Subcutaneous adipose tissue (tissue), 4 donors: ENCODE measurements around the gene PPME1. TPM values are rescaled to one million over a fixed set of nuclear protein-coding genes. Genes with fewer than 3 reads are reported as not detected.

Experiments
- CTCF ChIP-seq: fragments of 450-650 bp; IDR thresholded peaks from one replicate; pipeline ENCODE4 v1.5.1; 2016; ENCODE audit warnings: low read depth, mild to moderate bottlenecking, control low read depth, antibody characterized with exemption, moderate library complexity
- total RNA-seq, 4 donors: library from RNA; depleted of rRNA; stranded (reverse); fragments of >200 nt; gene quantifications; one replicate each; pipeline ENCODE4 v1.1.0, GENCODE V29; 2016

PPME1 gene
- total RNA-seq, 4 donors from 2014 or later = 15.0 to 26.3 (median 19.6) TPM

DNA sequence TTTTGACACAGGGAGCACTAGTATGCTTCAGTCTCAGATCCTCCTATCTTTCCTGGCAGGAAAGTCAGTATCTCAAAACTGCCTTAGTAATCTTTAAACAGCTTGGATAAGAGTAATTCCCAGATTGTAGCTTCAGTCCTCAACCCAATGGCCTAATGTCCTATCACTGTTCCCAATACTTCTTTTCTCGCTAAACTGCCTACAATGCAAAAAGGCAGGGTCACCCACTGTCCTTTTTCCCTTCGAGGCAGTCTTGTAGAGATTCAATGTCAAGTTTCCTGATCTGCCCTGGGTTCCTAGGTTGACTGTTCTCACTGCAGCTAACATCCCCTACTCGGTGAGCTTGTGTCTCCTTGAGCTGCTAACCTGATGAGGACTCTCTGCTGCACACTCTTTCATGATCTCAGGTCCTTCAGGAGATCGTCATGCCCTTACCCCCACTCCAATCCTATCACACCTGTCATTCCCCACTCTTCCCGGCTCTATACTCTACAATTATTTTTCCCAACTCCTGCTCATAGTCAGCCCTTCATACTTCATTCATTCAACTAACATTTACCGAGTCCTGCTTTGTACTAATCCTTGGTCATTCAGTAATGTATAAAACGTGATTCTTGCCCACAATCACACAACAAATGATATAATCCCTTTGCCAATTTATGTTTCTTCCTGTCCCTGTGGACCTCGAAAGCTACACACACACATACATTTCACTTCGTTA is 1.2 kb upstream of the PPME1 start:
- no peak for TF ChIP-seq CTCF

- TF ChIP-seq CTCF = no peak
Measured at GRCh38 chr11:74171630-74171968, 510 bp downstream of the PPME1 start.

DNA sequence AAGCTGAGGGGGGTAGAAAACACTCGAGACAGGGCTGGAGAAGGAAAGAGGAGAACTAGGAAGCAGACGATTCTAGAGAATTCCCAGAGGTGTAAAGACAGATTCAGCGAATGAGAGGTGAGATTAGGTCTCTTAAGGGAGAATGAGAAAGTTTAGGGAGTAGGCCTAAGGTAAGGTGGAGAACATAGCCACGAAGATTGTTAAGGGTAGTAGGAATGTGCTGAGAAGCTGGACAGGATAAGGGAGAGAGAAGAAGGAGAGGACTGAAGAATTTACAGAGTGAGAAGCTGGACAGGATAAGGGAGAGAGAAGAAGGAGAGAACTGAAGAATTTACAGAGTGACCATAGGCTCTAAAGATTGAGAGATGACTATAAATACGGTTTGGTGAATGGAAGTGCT is 908 bp downstream of the PPME1 start:
- no peak for TF ChIP-seq CTCF

DNA sequence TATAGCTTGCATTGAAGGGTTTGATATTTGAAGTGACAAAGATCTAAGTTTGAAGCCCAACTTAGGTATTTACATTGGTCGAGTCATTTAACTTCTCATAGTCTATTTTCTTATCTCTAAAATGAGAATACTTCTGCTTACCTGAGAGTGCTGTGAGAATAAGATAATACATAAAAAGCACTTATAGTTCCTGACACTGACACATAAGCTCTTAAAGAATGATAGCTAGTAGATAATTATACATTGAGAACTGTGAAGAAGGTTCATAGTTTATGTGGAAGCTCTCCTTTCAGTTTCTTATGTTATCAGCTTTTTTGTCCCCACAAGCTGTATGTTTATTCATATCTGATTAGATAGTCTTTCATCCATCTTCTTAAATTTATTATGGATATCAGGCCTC is 4.8 kb downstream of the PPME1 start:
- TF ChIP-seq CTCF = no peak

DNA sequence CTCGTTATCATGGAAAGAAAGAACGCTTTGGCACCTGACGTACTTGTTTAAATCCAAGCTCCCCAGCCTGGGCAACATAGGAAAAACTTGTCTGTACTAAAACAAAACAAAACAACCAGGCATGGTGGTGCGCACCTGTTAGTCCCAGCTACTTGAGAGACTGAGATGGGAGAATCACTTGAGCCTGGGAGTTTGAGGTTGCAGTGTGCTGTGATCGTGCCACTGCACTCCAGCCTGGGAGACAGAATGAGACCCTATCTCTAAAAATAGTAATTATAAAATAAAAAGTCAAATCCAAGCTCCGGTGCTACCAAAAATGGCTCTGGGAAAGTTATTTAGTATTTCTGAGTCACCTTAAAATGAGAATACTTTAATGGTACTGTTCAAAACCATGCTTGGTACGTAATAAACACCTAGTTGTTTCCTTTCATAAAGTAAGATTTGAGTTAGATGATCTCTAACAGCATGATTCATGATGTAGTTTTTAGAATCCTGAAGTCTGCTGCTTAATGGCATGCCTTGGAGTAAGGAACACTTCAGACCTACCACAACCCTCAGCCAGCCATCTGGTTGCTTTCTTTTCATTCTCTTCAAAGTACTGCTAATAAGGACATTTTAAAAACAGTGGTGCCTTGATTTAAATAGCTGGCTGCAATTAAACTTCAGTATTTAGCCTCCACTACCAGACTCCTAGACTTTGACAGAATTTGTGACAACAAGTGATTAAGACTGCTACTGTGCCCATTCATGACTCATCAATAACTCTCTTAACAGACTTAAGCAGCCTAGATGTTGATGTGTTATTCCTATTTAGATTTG is 8.4 kb downstream of the PPME1 start:
- no peak for TF ChIP-seq CTCF

- TF ChIP-seq CTCF = no peak
Measured at GRCh38 chr11:74182635-74183034, 11.5 kb downstream of the PPME1 start.

- TF ChIP-seq CTCF = no peak
Measured at GRCh38 chr11:74185285-74185684, 14.2 kb downstream of the PPME1 start.
